Measurements from ENCODE around the gene NAV3. TPM values are rescaled to one million over a fixed set of nuclear protein-coding genes. Genes with fewer than 3 reads are reported as not detected.

The NAV3 gene
- total RNA-seq, 1 donor from 2014 or later: 11.4 TPM

- Mint-ChIP-seq H3K27me3 (ENCODE audit: insufficient read depth, low read depth) (no peaks in the 10 kb centered on the region), H3K36me3 (no peaks in the 10 kb centered on the region), H3K4me1 (peaks cover 14% of the 10 kb centered on the region), H3K4me3 (no peak overlapping the region), H3K27ac (no peak overlapping the region), H3K9me3 (no peaks in the 10 kb centered on the region)
- Histone ChIP-seq H4K20me1 (ENCODE audit: low read depth) (no peaks in the 10 kb centered on the region), H3K9ac (no peak overlapping the region), H3K4me2 (no peak overlapping the region), H3K4me1 (peaks cover 17% of the 10 kb centered on the region), H3K9me3 (ENCODE audit: low read depth) (no peaks in the 10 kb centered on the region), H3F3A (ENCODE audit: low read depth) (no peaks in the 10 kb centered on the region), H3K27ac (no peak overlapping the region), H3K79me2 (ENCODE audit: low read depth) (no peaks in the 10 kb centered on the region), H3K27me3 (no peaks in the 10 kb centered on the region), H3K36me3 (no peaks in the 10 kb centered on the region), H3K4me3 (no peak overlapping the region), H2AFZ (replicated peaks) (no peak overlapping the region)
- TF ChIP-seq CTCF (IDR thresholded peaks at IDR 0.05): no peak
- TF ChIP-seq EZH2phosphoT487 (IDR thresholded peaks at IDR 0.05): no peak
- no peak for TF ChIP-seq EZH2 (IDR thresholded peaks at IDR 0.05)
- DNase-seq (ENCODE audit: low spot score): no peak
Observed at GRCh38 chr12:77845831-77846230, 15.1 kb downstream of the NAV3 start.

DNA sequence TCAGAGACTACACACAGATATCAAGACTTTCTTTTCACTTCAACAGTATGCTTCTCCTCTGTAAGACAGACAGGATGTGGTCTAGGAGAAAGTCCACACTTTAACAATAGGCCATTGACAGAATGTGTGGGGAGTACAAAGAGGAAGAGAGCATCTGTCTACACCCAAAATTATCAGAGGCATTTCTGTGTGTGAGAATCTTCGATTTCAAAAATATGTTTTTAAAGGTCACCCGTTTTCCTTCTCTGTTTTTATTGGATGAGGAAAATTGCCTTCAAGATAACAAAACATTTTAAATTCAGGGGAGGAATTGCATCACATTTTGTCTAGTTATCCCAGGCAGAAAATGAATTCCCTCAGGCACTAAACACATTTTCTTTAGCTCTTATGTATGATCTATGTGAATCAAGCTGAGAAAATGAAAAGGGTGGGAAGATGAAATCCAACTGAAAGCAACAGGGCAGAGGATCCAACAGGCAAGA lies 16.4 kb downstream of the NAV3 start:
- H2AFZ ChIP-seq (replicated peaks): no peak overlapping the region
- Mint-ChIP-seq H3K9me3 (no peaks in the 10 kb centered on the region), H3K4me3 (no peak overlapping the region), H3K27ac (no peak overlapping the region), H3K27me3 (ENCODE audit: insufficient read depth, low read depth) (no peaks in the 10 kb centered on the region), H3K36me3 (no peaks in the 10 kb centered on the region), H3K4me1 (peaks cover 14% of the 10 kb centered on the region)
- no peak overlapping the region for H3K4me2 ChIP-seq
- TF ChIP-seq EZH2 (IDR thresholded peaks at IDR 0.05): no peak
- no peak for TF ChIP-seq EZH2phosphoT487 (IDR thresholded peaks at IDR 0.05)
- no peak for TF ChIP-seq CTCF (IDR thresholded peaks at IDR 0.05)
- no peaks in the 10 kb centered on the region for H3K36me3 ChIP-seq
- no peak overlapping the region for H3K27ac ChIP-seq
- no peaks in the 10 kb centered on the region for H3K79me2 ChIP-seq (ENCODE audit: low read depth)
- no peaks in the 10 kb centered on the region for H3K27me3 ChIP-seq
- peaks cover 17% of the 10 kb centered on the region for H3K4me1 ChIP-seq
- H3K4me3 ChIP-seq: no peak overlapping the region
- no peaks in the 10 kb centered on the region for H3F3A ChIP-seq (ENCODE audit: low read depth)
- H4K20me1 ChIP-seq (ENCODE audit: low read depth): no peaks in the 10 kb centered on the region
- no peak overlapping the region for H3K9ac ChIP-seq
- DNase-seq (ENCODE audit: low spot score): no peak
- H3K9me3 ChIP-seq (ENCODE audit: low read depth): no peaks in the 10 kb centered on the region

DNA sequence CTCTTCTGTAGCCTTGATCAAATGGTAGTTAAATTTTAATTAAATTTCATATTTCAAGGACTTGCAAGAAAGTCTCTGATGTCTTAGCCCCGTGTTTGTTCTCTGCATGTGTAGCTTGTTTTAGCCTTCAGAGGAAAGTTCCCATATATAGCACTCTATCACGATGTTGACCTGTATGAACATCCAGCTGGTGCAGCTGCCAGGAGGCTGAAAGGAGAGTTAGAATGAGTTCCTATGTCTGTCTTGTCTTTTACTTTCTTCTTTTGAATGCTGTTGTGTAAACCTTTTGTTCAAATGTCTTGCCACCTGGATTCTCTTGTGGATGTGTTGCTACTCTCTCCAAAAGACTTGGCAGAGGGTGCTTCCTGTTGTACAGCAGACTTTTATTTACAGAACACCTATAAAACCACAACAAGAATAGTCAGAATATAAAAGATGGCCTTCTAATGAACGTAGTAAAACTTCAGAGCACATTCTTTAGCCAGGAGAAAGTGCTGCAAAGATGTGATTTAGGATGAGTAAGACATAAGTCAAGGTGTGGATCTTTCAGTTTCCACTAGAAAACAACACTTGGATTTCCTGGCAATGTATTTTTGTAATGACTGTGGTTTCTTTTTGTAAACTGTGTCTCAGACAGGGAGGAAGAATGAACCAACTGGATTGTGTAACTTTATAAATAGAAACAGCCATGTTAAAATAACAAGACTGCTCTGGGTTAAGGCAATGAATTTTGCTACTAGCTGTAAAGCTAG lies 17.2 kb downstream of the NAV3 start:
- Histone ChIP-seq H4K20me1 (ENCODE audit: low read depth) (no peaks in the 10 kb centered on the region), H3F3A (ENCODE audit: low read depth) (no peaks in the 10 kb centered on the region), H3K4me2 (no peak overlapping the region), H3K27me3 (no peaks in the 10 kb centered on the region), H3K27ac (no peak overlapping the region), H3K36me3 (no peaks in the 10 kb centered on the region), H3K9ac (no peak overlapping the region), H2AFZ (replicated peaks) (peak overlapping the region; percentile 38), H3K4me3 (no peak overlapping the region), H3K4me1 (peaks cover 13% of the 10 kb centered on the region), H3K79me2 (ENCODE audit: low read depth) (no peaks in the 10 kb centered on the region), H3K9me3 (ENCODE audit: low read depth) (no peaks in the 10 kb centered on the region)
- H3K27me3 Mint-ChIP-seq (ENCODE audit: insufficient read depth, low read depth): no peaks in the 10 kb centered on the region
- DNase-seq (ENCODE audit: low spot score): no peak
- H3K9me3 Mint-ChIP-seq: no peaks in the 10 kb centered on the region
- H3K36me3 Mint-ChIP-seq: no peaks in the 10 kb centered on the region
- TF ChIP-seq EZH2phosphoT487 (IDR thresholded peaks at IDR 0.05) (no peak), CTCF (IDR thresholded peaks at IDR 0.05) (no peak), EZH2 (IDR thresholded peaks at IDR 0.05) (no peak)
- peaks cover 10% of the 10 kb centered on the region for H3K4me1 Mint-ChIP-seq
- H3K27ac Mint-ChIP-seq: no peak overlapping the region
- H3K4me3 Mint-ChIP-seq: no peak overlapping the region

All from neural progenitor cell (in vitro differentiated cells).